ENCODE results near the gene MTUS2.

MTUS2 gene

DNA sequence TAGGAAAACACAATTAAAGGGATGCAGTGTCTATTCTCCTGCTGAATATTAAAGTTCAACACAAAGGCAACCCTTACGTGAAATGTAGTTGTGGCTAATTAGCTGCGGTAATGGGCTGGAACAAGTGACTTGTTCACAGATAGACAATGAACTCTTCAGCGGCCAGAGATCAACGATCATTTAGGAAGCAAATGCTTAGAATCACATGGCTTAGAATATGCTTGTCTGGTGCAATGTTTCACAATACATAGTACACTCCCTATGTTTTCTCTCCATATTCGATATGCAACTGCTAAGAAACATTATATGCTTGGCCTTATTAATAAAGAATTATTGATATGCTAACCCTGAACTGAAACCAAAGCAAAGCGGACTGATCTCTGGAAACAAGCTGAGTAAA is 25.7 kb upstream of the MTUS2 start:
- Histone ChIP-seq H3K9ac (ENCODE audit: low read depth, low read length, poor library complexity, severe bottlenecking) (no peak overlapping the region), H3K4me1 (ENCODE audit: insufficient read depth, low read length, poor library complexity, severe bottlenecking) (no peaks in the 10 kb centered on the region), H3K4me2 (ENCODE audit: low read depth, low read length, poor library complexity, severe bottlenecking) (no peak overlapping the region), H3K79me2 (ENCODE audit: insufficient read depth, low read length) (no peaks in the 10 kb centered on the region), H3K9me2 (replicated peaks; ENCODE audit: low read depth, low read length) (no peaks in the 10 kb centered on the region), H2AFZ (ENCODE audit: low read length) (no peak overlapping the region), H3K36me3 (ENCODE audit: insufficient read depth, low read length) (no peaks in the 10 kb centered on the region), H3K27me3 (ENCODE audit: insufficient read depth, low read length, poor library complexity, severe bottlenecking) (peaks cover 5% of the 10 kb centered on the region), H3K9me3 (ENCODE audit: insufficient read depth, low read depth, low read length) (no peaks in the 10 kb centered on the region), H3F3A (ENCODE audit: low read depth) (no peaks in the 10 kb centered on the region), H4K20me1 (ENCODE audit: insufficient read depth, low read length, poor library complexity, severe bottlenecking) (no peaks in the 10 kb centered on the region), H3K4me3 (ENCODE audit: low read length, poor library complexity, severe bottlenecking) (no peak overlapping the region)
- TF ChIP-seq, protein P1, sequence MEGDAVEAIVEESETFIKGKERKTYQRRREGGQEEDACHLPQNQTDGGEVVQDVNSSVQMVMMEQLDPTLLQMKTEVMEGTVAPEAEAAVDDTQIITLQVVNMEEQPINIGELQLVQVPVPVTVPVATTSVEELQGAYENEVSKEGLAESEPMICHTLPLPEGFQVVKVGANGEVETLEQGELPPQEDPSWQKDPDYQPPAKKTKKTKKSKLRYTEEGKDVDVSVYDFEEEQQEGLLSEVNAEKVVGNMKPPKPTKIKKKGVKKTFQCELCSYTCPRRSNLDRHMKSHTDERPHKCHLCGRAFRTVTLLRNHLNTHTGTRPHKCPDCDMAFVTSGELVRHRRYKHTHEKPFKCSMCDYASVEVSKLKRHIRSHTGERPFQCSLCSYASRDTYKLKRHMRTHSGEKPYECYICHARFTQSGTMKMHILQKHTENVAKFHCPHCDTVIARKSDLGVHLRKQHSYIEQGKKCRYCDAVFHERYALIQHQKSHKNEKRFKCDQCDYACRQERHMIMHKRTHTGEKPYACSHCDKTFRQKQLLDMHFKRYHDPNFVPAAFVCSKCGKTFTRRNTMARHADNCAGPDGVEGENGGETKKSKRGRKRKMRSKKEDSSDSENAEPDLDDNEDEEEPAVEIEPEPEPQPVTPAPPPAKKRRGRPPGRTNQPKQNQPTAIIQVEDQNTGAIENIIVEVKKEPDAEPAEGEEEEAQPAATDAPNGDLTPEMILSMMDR (conservative IDR thresholded peaks at IDR 0.05; ENCODE audit: low read length) = no peak

DNA sequence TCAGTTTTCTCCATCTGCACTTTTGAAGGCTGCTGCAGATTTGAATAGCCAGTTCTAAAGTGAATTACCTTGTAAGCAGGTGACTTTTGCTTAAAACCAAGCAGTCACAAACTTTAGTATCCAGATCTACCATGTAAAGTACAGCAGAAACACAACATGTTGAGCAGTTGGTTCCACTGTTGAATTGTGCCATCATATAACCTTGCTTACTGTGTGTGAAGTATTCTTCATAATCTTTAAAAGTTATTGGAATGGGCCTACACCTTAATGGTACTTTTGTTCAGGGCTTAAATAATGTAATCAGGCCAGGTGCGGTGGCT is 23.2 kb upstream of the MTUS2 start:
- Histone ChIP-seq H3K36me3 (ENCODE audit: insufficient read depth, low read length) (no peaks in the 10 kb centered on the region), H3K9me3 (ENCODE audit: insufficient read depth, low read depth, low read length) (no peaks in the 10 kb centered on the region), H3K4me2 (ENCODE audit: low read depth, low read length, poor library complexity, severe bottlenecking) (no peak overlapping the region), H3K9ac (ENCODE audit: low read depth, low read length, poor library complexity, severe bottlenecking) (no peak overlapping the region), H3K9me2 (replicated peaks; ENCODE audit: low read depth, low read length) (no peaks in the 10 kb centered on the region), H3K27me3 (ENCODE audit: insufficient read depth, low read length, poor library complexity, severe bottlenecking) (no peaks in the 10 kb centered on the region), H3K4me3 (ENCODE audit: low read length, poor library complexity, severe bottlenecking) (no peak overlapping the region), H3K79me2 (ENCODE audit: insufficient read depth, low read length) (no peaks in the 10 kb centered on the region), H3K4me1 (ENCODE audit: insufficient read depth, low read length, poor library complexity, severe bottlenecking) (no peaks in the 10 kb centered on the region), H2AFZ (ENCODE audit: low read length) (no peak overlapping the region; the same call in none of the 2 replicates), H4K20me1 (ENCODE audit: insufficient read depth, low read length, poor library complexity, severe bottlenecking) (no peaks in the 10 kb centered on the region), H3F3A (ENCODE audit: low read depth) (no peaks in the 10 kb centered on the region)
- TF ChIP-seq, protein P1 (conservative IDR thresholded peaks at IDR 0.05; ENCODE audit: low read length) = no peak; the same call in 1 of the 2 replicates
- TF ChIP-seq EZH2phosphoT487 (IDR thresholded peaks at IDR 0.05; ENCODE audit: borderline replicate concordance) = no peak

DNA sequence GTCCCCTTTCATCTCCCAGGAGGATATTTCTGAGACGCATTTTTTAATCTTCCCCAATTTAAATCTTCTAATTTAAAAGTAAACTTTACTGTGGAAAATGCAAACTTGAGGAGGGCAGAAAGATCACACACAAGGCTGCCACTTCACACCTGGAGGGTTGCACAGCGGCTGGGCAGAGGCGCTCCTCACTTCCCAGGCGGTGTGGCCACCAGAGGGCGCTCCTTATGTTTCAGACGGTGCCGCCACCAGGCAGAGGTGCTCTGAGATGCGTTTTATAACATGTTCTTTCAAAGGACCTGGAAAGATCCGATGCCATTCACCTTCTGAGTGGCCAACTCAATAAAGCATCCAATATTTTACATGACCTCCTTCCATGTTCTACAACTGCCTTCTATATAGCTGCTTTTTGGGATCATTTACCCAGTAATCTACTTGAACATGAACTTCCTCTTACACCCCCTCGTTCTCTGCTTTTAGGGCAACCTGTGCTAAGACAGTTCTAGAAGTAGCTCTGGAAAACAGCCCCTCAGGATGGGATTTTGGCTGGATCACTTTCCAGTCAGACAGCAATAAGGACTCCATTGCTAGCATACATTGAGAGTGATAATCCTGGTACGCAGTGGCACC is 14.8 kb upstream of the MTUS2 start:
- no peak overlapping the region for H3K9ac ChIP-seq (ENCODE audit: low read depth, low read length, poor library complexity, severe bottlenecking)
- H3K36me3 ChIP-seq (ENCODE audit: insufficient read depth, low read length) = no peaks in the 10 kb centered on the region
- no peak overlapping the region for H3K4me3 ChIP-seq (ENCODE audit: low read length, poor library complexity, severe bottlenecking)
- TF ChIP-seq, protein P1 (conservative IDR thresholded peaks at IDR 0.05; ENCODE audit: low read length) = peak; percentile 70
- no peak for TF ChIP-seq EZH2phosphoT487 (IDR thresholded peaks at IDR 0.05; ENCODE audit: borderline replicate concordance)
- no peak overlapping the region for H2AFZ ChIP-seq (ENCODE audit: low read length)
- H3K4me1 ChIP-seq (ENCODE audit: insufficient read depth, low read length, poor library complexity, severe bottlenecking) = no peaks in the 10 kb centered on the region
- no peaks in the 10 kb centered on the region for H4K20me1 ChIP-seq (ENCODE audit: insufficient read depth, low read length, poor library complexity, severe bottlenecking)
- no peak overlapping the region for H3K4me2 ChIP-seq (ENCODE audit: low read depth, low read length, poor library complexity, severe bottlenecking)
- H3K9me2 ChIP-seq (replicated peaks; ENCODE audit: low read depth, low read length) = no peaks in the 10 kb centered on the region
- H3F3A ChIP-seq (ENCODE audit: low read depth) = no peaks in the 10 kb centered on the region
- no peaks in the 10 kb centered on the region for H3K27me3 ChIP-seq (ENCODE audit: insufficient read depth, low read length, poor library complexity, severe bottlenecking)
- H3K9me3 ChIP-seq (ENCODE audit: insufficient read depth, low read depth, low read length) = peaks cover 9% of the 10 kb centered on the region; the same call in 1 of the 2 replicates
- no peaks in the 10 kb centered on the region for H3K79me2 ChIP-seq (ENCODE audit: insufficient read depth, low read length)
